Heart left ventricle (tissue), 13 donors: ENCODE data around the gene PRPSAP2.

ENCODE experiments used
- POLR2A ChIP-seq, 2 donors: fragments of 450-650 bp; IDR thresholded peaks; one replicate each; pipeline ENCODE4 v1.6.1; 2017; ENCODE audit warnings: antibody characterized with exemption in 2 of 2, mild to moderate bottlenecking in 2 of 2, moderate library complexity in 2 of 2
- TF ChIP-seq, protein P1 (sequence below), 12 donors: fragments of 200-600 bp; sonication (generic) in 4 of 12; IDR thresholded peaks; one replicate each; pipeline versions ENCODE4 v1.5.0 to v1.8.0; 2018 to 2022; ENCODE audit warnings: antibody characterized with exemption in 12 of 12, mild to moderate bottlenecking in 5 of 12
- donor health status: ischemic (EF 13 %, LVEDD 7.1; RV severe dilation, severe dysfunction).
- donor health status: DM: no; HTN: yes; CAD: no.
- donor health status: DM: no; HTN: no; CAD: no.
- donor health status: ischemic (EF 25% LVEDD 6.9; RV normal size, moderate dysfunction).
- donor health status: ischemic (EF 25% LVEDD 5.7; RV mildly dilated, moderate dysfunction).
- donor health status: ischemic (EF 35%, LVEDD 5.7; RV mildly dilated, moderate dysfunction).
- donor health status: nonischemic (EF 11% LVEDD 7.7; RV severe dilation, severe dysfunction).
- donor health status: DM: yes; HTN: yes; CAD: no.
- donor health status: PGD.
- donor health status: ischemic (EF 29% LVEDD 5.4; RV normal size, mild dysfunction).
- donor health status: nonischemic (EF 23%, LVEDD 6.1; RV moderate dilation, normal function).

DNA sequence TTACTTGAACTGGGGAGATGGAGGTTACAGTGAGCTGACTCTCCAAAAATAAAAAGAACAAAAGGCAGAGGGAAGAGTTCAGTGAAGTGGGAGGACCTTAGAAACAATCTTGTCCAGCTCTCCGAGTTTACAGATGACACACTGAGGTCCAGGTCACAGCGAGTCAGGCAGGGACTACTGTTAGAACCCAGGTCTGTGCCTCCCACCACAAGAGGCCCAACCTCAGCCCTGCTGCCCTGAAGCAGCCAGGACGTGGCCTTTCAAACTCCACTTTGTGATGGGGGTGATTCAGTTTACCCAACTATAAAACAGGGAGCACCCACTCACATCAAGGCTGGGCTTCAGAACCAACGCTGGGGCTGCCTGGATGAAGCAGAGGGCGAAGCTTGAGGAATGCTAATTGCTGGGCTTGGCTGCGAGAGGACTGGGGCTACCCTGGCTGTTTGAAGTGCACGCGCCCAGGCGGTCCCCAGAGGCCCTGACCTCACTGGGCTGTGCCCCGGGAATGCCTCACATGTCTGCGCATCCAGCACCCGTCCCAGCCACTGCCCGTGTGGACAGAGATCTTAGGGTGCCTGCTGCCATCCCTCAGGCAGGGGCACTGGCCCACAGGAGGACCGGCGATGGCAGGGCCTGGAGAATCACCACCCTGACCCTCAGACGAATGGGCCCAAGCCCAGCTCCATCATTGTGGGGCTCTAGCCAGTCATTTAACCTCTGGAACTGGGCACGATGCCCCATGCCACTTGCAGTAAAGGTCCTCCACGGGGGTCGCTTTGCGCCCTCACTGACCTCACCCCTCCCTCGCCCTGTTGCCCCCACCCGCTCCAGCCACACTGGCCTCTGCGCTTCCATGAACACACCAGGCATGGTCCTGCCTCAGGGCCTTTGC is 105.4 kb downstream of the PRPSAP2 start:
- no peak for TF ChIP-seq POLR2A (IDR thresholded peaks at IDR 0.05)
- TF ChIP-seq, protein P1, sequence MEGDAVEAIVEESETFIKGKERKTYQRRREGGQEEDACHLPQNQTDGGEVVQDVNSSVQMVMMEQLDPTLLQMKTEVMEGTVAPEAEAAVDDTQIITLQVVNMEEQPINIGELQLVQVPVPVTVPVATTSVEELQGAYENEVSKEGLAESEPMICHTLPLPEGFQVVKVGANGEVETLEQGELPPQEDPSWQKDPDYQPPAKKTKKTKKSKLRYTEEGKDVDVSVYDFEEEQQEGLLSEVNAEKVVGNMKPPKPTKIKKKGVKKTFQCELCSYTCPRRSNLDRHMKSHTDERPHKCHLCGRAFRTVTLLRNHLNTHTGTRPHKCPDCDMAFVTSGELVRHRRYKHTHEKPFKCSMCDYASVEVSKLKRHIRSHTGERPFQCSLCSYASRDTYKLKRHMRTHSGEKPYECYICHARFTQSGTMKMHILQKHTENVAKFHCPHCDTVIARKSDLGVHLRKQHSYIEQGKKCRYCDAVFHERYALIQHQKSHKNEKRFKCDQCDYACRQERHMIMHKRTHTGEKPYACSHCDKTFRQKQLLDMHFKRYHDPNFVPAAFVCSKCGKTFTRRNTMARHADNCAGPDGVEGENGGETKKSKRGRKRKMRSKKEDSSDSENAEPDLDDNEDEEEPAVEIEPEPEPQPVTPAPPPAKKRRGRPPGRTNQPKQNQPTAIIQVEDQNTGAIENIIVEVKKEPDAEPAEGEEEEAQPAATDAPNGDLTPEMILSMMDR (IDR thresholded peaks at IDR 0.05) = no peak
